SK-N-SH (cell line): Measurements from ENCODE around the gene TDRKH. TPM values are rescaled to one million over a fixed set of nuclear protein-coding genes. Genes with fewer than 3 reads are reported as not detected.

Experiments
- CTCF ChIA-PET: fragments of 300-600, 350-600 bp; formaldehyde crosslinking; extraction: SDS; loops from one replicate; lab custom pipeline; 2021; lab: Yijun Ruan, JAX
- POLR2A ChIA-PET: fragments of 350-600 bp; sonication (Branson Sonifier 250); formaldehyde crosslinking; extraction: SDS; loops from one replicate; lab custom pipeline; 2020; ENCODE audit warnings: antibody characterized with exemption, inconsistent platforms; lab: Yijun Ruan, JAX
- DNase-seq: peaks from one replicate; pipeline ENCODE4 v3.0.0; 2012
- H2AFZ ChIP-seq: fragments of 200-600 bp; sonication (generic); 2 replicates; pipeline ENCODE4 v1.8.1; 2016; ENCODE audit warnings: antibody characterized with exemption, mild to moderate bottlenecking, low read depth
- H3F3A ChIP-seq: fragments of 200-600 bp; sonication (generic); replicated peaks from 2 replicates; pipeline ENCODE3; 2016; ENCODE audit warnings: antibody characterized with exemption, mild to moderate bottlenecking; ENCODE audit not compliant: insufficient read depth
- H3K27ac ChIP-seq, 2 experiments: fragments of 200-500 bp in 1 of 2; fragments of 200-600 bp in 1 of 2; sonication (Bioruptor generic) in 1 of 2; sonication (generic), shearing (Covaris generic) in 1 of 2; 2 replicates each; pipeline versions ENCODE4 v1.5.1 to v1.6.1; 2014 to 2016; ENCODE audit warnings: low read depth in 2 of 2, inconsistent platforms in 1 of 2, low read length in 1 of 2, mild to moderate bottlenecking in 1 of 2, mixed read lengths in 1 of 2
- H3K27me3 ChIP-seq: fragments of 200-600 bp; sonication (generic), shearing (Covaris generic); 2 replicates; pipeline ENCODE4 v1.6.1; 2016; ENCODE audit warnings: mixed run types; ENCODE audit not compliant: insufficient read depth
- H3K36me3 ChIP-seq, 2 experiments: fragments of 200-500 bp in 1 of 2; fragments of 200-600 bp in 1 of 2; sonication (Bioruptor generic) in 1 of 2; sonication (generic) in 1 of 2; replicated peaks in 1 of 2; 2 replicates each; pipeline versions ENCODE3 to v1.5.1; 2014 to 2016; ENCODE audit warnings: low read length in 1 of 2, mild to moderate bottlenecking in 1 of 2; ENCODE audit not compliant: insufficient read depth in 2 of 2, control insufficient read depth in 1 of 2
- H3K4me1 ChIP-seq, 2 experiments: fragments of 200-500 bp in 1 of 2; fragments of 200-600 bp in 1 of 2; sonication (Bioruptor generic) in 1 of 2; sonication (generic), shearing (Covaris generic) in 1 of 2; 2 replicates each; pipeline versions ENCODE4 v1.5.1 to v1.6.1; 2014 to 2016; ENCODE audit warnings: low read depth in 1 of 2, low read length in 1 of 2, mixed run types in 1 of 2; ENCODE audit not compliant: insufficient read depth in 2 of 2, control insufficient read depth in 1 of 2
- H3K4me2 ChIP-seq: fragments of 200-600 bp; sonication (generic), shearing (Covaris generic); 2 replicates; pipeline ENCODE4 v1.6.1; 2017; ENCODE audit warnings: mixed run types
- H3K4me3 ChIP-seq, 2 experiments: fragments of 200-500 bp in 1 of 2; fragments of 200-600 bp in 1 of 2; sonication (Bioruptor generic) in 1 of 2; sonication (generic), shearing (Covaris generic) in 1 of 2; 2 replicates each; pipeline versions ENCODE4 v1.5.1 to v1.8.1; 2014 to 2016; ENCODE audit warnings: low read depth in 2 of 2, inconsistent platforms in 1 of 2, low read length in 1 of 2, mild to moderate bottlenecking in 1 of 2, mixed read lengths in 1 of 2, moderate library complexity in 1 of 2
- H3K79me2 ChIP-seq: fragments of 200-600 bp; sonication (generic); 2 replicates; pipeline ENCODE4 v1.8.1; 2017; ENCODE audit warnings: mild to moderate bottlenecking; ENCODE audit not compliant: insufficient read depth
- H3K9ac ChIP-seq: fragments of 200-600 bp; sonication (generic); 2 replicates; pipeline ENCODE4 v1.6.1; 2017; ENCODE audit warnings: mixed run types
- H3K9me2 ChIP-seq: fragments of 200-600 bp; sonication (generic); 2 replicates; pipeline ENCODE4 v1.6.1; 2017; ENCODE audit warnings: mixed run types
- H3K9me3 ChIP-seq: fragments of 200-600 bp; sonication (generic); 2 replicates; pipeline ENCODE4 v1.6.1; 2017; ENCODE audit warnings: mixed run types, mild to moderate bottlenecking, moderate library complexity
- H4K20me1 ChIP-seq: fragments of 200-600 bp; sonication (generic); 2 replicates; pipeline ENCODE4 v1.6.1; 2017; ENCODE audit warnings: mild to moderate bottlenecking, mixed run types; ENCODE audit not compliant: insufficient read depth
- ELF1 ChIP-seq: IDR thresholded peaks from 2 replicates; pipeline ENCODE4 v1.4.0; 2012
- EP300 ChIP-seq, 2 experiments: IDR thresholded peaks; 2 replicates each; pipeline versions ENCODE4 v1.4.0 to v1.6.1; 2012; ENCODE audit warnings: borderline replicate concordance in 1 of 2, low read depth in 1 of 2, low read length in 1 of 2
- FOSL2 ChIP-seq: IDR thresholded peaks from 2 replicates; pipeline ENCODE4 v1.4.0; 2012; ENCODE audit warnings: low read depth, mild to moderate bottlenecking, moderate library complexity, borderline replicate concordance
- FOXJ3 ChIP-seq: sonication (generic); formaldehyde crosslinking; IDR thresholded peaks from 2 replicates; pipeline ENCODE4 v1.5.1; 2020; ENCODE audit warnings: mild to moderate bottlenecking, missing genetic modification reagents
- GABPA ChIP-seq: IDR thresholded peaks from 2 replicates; pipeline ENCODE4 v1.4.0; 2012; ENCODE audit warnings: low read depth, mild to moderate bottlenecking
- JUND ChIP-seq: IDR thresholded peaks from 2 replicates; pipeline ENCODE4 v1.4.0; 2012
- MEF2A ChIP-seq: IDR thresholded peaks from 2 replicates; pipeline ENCODE4 v1.4.0; 2012; ENCODE audit warnings: low read depth, borderline replicate concordance
- POLR2AphosphoS5 ChIP-seq: IDR thresholded peaks from 2 replicates; pipeline ENCODE4 v1.6.1; 2012; ENCODE audit warnings: low read depth, low read length
- RAD21 ChIP-seq: IDR thresholded peaks from 2 replicates; pipeline ENCODE4 v1.6.1; 2012; ENCODE audit warnings: mild to moderate bottlenecking, low read length
- RCOR1 ChIP-seq: fragments of 150-350 bp; IDR thresholded peaks from 2 replicates; pipeline ENCODE4 v1.6.1; 2017; ENCODE audit warnings: antibody characterized with exemption, low read length
- RFX5 ChIP-seq: IDR thresholded peaks from 2 replicates; pipeline ENCODE4 v1.6.1; 2012; ENCODE audit warnings: mild to moderate bottlenecking, improper control_type of control experiment, low read length
- SIN3A ChIP-seq: IDR thresholded peaks from 2 replicates; pipeline ENCODE4 v1.6.1; 2012; ENCODE audit warnings: low read depth, mild to moderate bottlenecking, low read length, moderate library complexity, borderline replicate concordance
- TAF1 ChIP-seq: IDR thresholded peaks from 2 replicates; pipeline ENCODE4 v1.6.1; 2012; ENCODE audit warnings: low read depth, mild to moderate bottlenecking, low read length, moderate library complexity, borderline replicate concordance
- WGBS: methylation state at CpG from one replicate; pipeline ENCODE4 v1.1.6; 2017; ENCODE audit warnings: low lambda C conversion rate; 5-methylcytosine and 5-hydroxymethylcytosine counted together
- polyA plus RNA-seq, 3 experiments: library from polyadenylated mRNA; depleted of rRNA; stranded (reverse); fragments of >200 nt; gene quantifications; 2 replicates each; pipeline ENCODE4 v1.2.3, GENCODE V29; 2012
- TF ChIP-seq, protein P1 (sequence below): fragments of 150-350 bp; IDR thresholded peaks from 2 replicates; pipeline ENCODE4 v1.6.1; 2017; ENCODE audit warnings: antibody characterized with exemption, low read length, low read depth, borderline replicate concordance
- TF ChIP-seq, protein P2 (sequence below): IDR thresholded peaks from 2 replicates; pipeline ENCODE4 v1.4.0; 2012; ENCODE audit warnings: low read depth, borderline replicate concordance

The TDRKH gene
- polyA plus RNA-seq, 1 of the 3 experiments (the other 2 are of a cell fraction), result 1.9 TPM

DNA sequence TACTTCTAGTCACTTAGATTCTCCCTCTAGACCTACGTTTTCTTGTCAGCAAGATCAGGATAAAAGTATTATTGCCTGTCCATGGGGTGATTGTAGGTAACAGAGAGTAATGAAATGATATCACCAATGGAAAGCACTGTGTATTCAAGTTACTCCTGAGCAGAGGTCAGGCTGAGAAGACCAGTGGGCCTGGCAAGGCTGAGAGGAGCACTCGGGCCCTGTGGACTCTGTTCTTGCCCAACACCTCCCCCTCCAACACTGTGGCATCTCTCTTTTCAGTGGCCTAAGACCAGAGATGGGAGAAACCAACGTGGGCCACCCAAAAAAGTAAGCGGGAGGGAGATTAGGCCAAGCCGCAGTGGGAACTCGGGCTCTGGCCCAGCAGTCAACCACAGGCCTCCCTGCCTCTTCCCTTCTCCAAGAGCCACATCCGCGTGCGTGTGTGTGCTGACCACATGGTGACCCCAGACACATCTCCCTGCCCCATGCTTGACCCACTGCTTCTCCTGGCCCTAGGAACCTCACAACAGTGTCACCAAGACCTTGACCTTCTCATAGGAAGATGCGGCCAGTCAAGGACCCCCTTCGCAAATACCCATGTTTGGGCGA lies 29.0 kb upstream of the TDRKH start:
- no peak overlapping the region for H3K9ac ChIP-seq
- WGBS, result 62% methylated on average over 12 of the region's 12 CpGs
- no peaks in the 10 kb centered on the region for H3K9me3 ChIP-seq
- H3F3A ChIP-seq, result no peaks in the 10 kb centered on the region
- TF ChIP-seq, protein P1, sequence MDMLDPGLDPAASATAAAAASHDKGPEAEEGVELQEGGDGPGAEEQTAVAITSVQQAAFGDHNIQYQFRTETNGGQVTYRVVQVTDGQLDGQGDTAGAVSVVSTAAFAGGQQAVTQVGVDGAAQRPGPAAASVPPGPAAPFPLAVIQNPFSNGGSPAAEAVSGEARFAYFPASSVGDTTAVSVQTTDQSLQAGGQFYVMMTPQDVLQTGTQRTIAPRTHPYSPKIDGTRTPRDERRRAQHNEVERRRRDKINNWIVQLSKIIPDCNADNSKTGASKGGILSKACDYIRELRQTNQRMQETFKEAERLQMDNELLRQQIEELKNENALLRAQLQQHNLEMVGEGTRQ, result no peak
- TF ChIP-seq RCOR1 (no peak), SIN3A (no peak), TAF1 (no peak), RFX5 (no peak), GABPA (no peak), ELF1 (no peak), FOSL2 (no peak), POLR2AphosphoS5 (no peak), MEF2A (no peak), EP300 (IDR thresholded peaks at IDR 0.05; ENCODE audit: borderline replicate concordance in 1 of 2, low read depth in 1 of 2, low read length in 1 of 2) (no peak)
- TF ChIP-seq, protein P2, sequence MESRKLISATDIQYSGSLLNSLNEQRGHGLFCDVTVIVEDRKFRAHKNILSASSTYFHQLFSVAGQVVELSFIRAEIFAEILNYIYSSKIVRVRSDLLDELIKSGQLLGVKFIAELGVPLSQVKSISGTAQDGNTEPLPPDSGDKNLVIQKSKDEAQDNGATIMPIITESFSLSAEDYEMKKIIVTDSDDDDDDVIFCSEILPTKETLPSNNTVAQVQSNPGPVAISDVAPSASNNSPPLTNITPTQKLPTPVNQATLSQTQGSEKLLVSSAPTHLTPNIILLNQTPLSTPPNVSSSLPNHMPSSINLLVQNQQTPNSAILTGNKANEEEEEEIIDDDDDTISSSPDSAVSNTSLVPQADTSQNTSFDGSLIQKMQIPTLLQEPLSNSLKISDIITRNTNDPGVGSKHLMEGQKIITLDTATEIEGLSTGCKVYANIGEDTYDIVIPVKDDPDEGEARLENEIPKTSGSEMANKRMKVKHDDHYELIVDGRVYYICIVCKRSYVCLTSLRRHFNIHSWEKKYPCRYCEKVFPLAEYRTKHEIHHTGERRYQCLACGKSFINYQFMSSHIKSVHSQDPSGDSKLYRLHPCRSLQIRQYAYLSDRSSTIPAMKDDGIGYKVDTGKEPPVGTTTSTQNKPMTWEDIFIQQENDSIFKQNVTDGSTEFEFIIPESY, result no peak
- DNase-seq, result no peak
- no peak overlapping the region for H2AFZ ChIP-seq
- peaks cover 7% of the 10 kb centered on the region; the same call in 1 of the 2 replicates for H3K27me3 ChIP-seq
- POLR2A ChIA-PET, result no interaction called here
- no peak overlapping the region for H3K4me3 ChIP-seq
- no peaks in the 10 kb centered on the region for H3K9me2 ChIP-seq
- H4K20me1 ChIP-seq, result no peaks in the 10 kb centered on the region
- no peak overlapping the region for H3K4me2 ChIP-seq
- H3K36me3 ChIP-seq, result no peaks in the 10 kb centered on the region
- no peak overlapping the region; a peak in 1 of 4 replicates for H3K27ac ChIP-seq
- H3K4me1 ChIP-seq, result peaks cover 0 to 46% of the 10 kb centered on the region in 2 experiments; a peak in 2 of 4 replicates
- CTCF ChIA-PET, result interaction anchor here (1.3 to 7.8 kb wide), 5 partner anchors 17 to 226 kb away, joined by 5 to 46 read pairs (median 11); partner anchors contain the start of gene TDRKH
- H3K79me2 ChIP-seq, result no peaks in the 10 kb centered on the region

DNA sequence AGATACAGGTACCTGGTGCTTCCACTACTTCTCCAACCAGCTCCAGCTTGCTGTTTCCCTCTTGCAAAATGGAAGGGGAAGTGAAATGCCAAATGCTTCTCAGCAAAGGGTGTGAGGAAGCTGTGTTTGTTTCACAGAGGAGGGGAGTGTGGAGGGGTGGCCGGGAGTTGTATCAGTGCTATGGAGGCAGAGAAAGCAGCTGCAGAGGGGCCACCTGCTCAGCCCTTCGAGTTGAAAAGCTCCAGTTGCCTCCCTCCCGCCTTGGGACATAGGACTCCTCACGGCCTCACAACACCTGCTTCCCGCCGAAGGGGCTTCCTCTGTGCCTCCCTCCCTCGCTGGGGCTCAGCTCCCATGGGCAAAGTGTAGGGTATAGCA lies 27.0 kb upstream of the TDRKH start:
- Histone ChIP-seq H3K4me2 (no peak overlapping the region), H3K79me2 (no peaks in the 10 kb centered on the region)

More for the DNA sequence above, 27.0 kb upstream of the TDRKH start:
- H3K36me3 ChIP-seq, result no peaks in the 10 kb centered on the region
- H3K9me3 ChIP-seq, result no peaks in the 10 kb centered on the region
- H3F3A ChIP-seq, result no peaks in the 10 kb centered on the region
- TF ChIP-seq JUND (no peak), POLR2AphosphoS5 (no peak), EP300 (IDR thresholded peaks at IDR 0.05; ENCODE audit: borderline replicate concordance in 1 of 2, low read depth in 1 of 2, low read length in 1 of 2) (no peak), FOXJ3 (CRISPR knock-in tag) (no peak), RAD21 (no peak), TAF1 (no peak)
- ChIA-PET POLR2A (no interaction called here), CTCF (interaction anchor here (1.0 to 2.2 kb wide), 6 partner anchors 9 to 83 kb away, joined by 3 to 9 read pairs (median 4); partner anchors contain the start of gene TDRKH)
- H4K20me1 ChIP-seq, result no peaks in the 10 kb centered on the region
- no peak overlapping the region for H3K4me3 ChIP-seq
- WGBS, result 56% methylated on average over 7 of the region's 7 CpGs
- H3K9me2 ChIP-seq, result no peaks in the 10 kb centered on the region
- peaks cover 0 to 36% of the 10 kb centered on the region in 2 experiments; a peak in 2 of 4 replicates for H3K4me1 ChIP-seq
- H2AFZ ChIP-seq, result no peak overlapping the region
- H3K27me3 ChIP-seq, result peaks cover 13% of the 10 kb centered on the region; the same call in 1 of the 2 replicates
- no peak overlapping the region for H3K27ac ChIP-seq
- no peak overlapping the region for H3K9ac ChIP-seq
- no peak for DNase-seq
